Brain microvascular endothelial cell (primary cell): Measurements from ENCODE around the gene POLR1E.

Experiments used
- DNase-seq: peaks from one replicate; pipeline ENCODE4 v3.0.0-alpha.2; 2020
- H3K27ac ChIP-seq: fragments of 250-450 bp; sonication (Bioruptor Pico); 2 replicates; pipeline ENCODE4 v1.5.1; 2020; ENCODE audit warnings: mild to moderate bottlenecking, moderate library complexity
- H3K27me3 ChIP-seq: fragments of 250-450 bp; sonication (Bioruptor Pico); replicated peaks from 2 replicates; pipeline ENCODE4 v1.5.1; 2020; ENCODE audit warnings: mild to moderate bottlenecking
- H3K36me3 ChIP-seq: fragments of 250-450 bp; sonication (Bioruptor Pico); replicated peaks from 2 replicates; pipeline ENCODE4 v1.5.1; 2020; ENCODE audit warnings: mild to moderate bottlenecking
- H3K4me3 ChIP-seq: 2 replicates; pipeline ENCODE4 v1.5.1; 2011; ENCODE audit warnings: low read depth, mild to moderate bottlenecking, control low read depth, low read length, moderate library complexity
- CTCF ChIP-seq: IDR thresholded peaks from 2 replicates; pipeline ENCODE4 v1.5.1; 2011; ENCODE audit warnings: low read depth, mild to moderate bottlenecking, moderate library complexity, low read length, control low read depth, inconsistent platforms; ENCODE audit errors: missing control alignments
- in situ Hi-C: cut with HindIII; loops from 2 replicates; pipeline ENCODE4 v1.10.0; 2017; ENCODE audit warnings: low sequenced_read_pairs, low pct_ligation_motif_present

The POLR1E gene

DNA sequence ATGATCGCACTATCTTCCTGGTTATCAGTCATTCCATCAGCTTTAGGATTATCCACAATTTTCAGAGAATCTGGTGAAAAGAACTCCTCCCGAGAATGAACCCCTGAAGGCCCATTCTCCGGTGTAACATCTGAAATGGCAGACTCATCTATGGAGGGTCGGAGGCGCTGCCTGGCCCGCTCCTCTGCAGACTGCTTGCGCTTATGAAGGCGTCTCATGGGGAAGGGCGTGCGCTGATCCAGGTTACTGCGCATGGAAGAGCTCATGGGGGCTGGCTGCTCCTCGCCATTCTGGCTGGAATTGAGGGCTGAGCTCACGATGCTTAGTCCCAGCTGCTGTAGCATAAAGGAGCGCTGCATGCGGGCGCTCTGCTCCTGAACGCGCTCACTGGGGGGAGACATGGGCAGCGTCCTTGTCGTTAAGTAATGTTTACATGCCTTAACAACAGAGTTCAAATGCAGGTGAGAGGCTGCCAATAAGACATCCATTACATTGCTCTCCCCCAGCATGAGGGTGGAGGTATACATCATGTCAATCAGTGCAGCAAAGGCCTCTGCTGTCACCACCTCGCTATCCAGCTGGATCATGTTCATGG lies 43.9 kb upstream of the POLR1E start:
- no peak overlapping the region for H3K27ac ChIP-seq
- in situ Hi-C loops, result no loop called here
- no peaks in the 10 kb centered on the region for H3K27me3 ChIP-seq
- peaks cover 50% of the 10 kb centered on the region for H3K36me3 ChIP-seq
- no peak for TF ChIP-seq CTCF
- no peak for DNase-seq
- H3K4me3 ChIP-seq, result no peak overlapping the region

- no peak overlapping the region for H3K27ac ChIP-seq
- peaks cover 46% of the 10 kb centered on the region for H3K36me3 ChIP-seq
- DNase-seq, result no peak
- H3K4me3 ChIP-seq, result no peak overlapping the region
- no peaks in the 10 kb centered on the region for H3K27me3 ChIP-seq
- in situ Hi-C loops, result no loop called here
- TF ChIP-seq CTCF, result no peak
Measured at GRCh38 chr9:37442556-37442955, 43.2 kb upstream of the POLR1E start.

DNA sequence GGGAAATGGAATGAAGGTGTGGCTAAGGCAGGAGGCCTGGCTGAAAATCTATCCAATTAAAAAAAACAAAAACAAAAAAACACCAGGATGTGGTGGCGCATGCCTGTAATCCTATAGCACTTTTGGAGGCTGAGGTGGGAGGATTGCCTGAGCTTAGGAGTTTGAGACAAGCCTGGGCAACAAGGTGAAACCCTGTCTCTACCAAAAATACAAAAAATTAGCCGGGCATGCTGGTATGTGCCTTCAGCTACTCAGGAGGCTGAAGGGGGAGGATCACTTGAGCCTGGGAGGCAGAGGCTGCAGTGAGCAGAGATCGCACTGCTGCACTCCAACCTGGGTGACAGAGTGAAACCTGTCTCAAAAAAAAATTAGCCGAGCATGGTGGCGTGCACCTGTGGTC lies 42.2 kb upstream of the POLR1E start:
- TF ChIP-seq CTCF, result no peak
- in situ Hi-C loops, result no loop called here
- H3K36me3 ChIP-seq, result peaks cover 40% of the 10 kb centered on the region
- H3K27me3 ChIP-seq, result no peaks in the 10 kb centered on the region
- H3K27ac ChIP-seq, result no peak overlapping the region
- H3K4me3 ChIP-seq, result no peak overlapping the region
- DNase-seq, result no peak

DNA sequence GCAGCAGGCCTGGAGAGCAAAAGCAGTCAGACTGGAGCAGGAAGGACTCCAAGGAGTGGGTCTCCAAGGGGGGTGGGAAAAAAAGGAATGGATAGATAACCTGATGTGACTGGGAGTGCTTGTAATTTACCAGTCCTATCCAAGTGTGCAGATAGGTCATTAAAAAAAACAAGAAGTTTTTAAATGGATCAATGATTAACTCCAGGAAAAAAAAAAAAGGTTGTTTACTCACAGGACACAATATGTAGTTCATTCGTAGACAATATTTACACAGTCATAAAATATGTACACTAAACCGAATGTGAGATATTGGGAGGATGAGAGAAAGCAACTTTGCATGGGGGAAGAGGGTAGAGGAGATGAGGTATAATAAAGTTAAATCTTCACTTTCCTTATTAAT lies 40.9 kb upstream of the POLR1E start:
- Histone ChIP-seq H3K27ac (no peak overlapping the region), H3K36me3 (peaks cover 27% of the 10 kb centered on the region), H3K4me3 (no peak overlapping the region), H3K27me3 (no peaks in the 10 kb centered on the region)
- no peak for TF ChIP-seq CTCF
- in situ Hi-C loops, result no loop called here
- DNase-seq, result no peak

DNA sequence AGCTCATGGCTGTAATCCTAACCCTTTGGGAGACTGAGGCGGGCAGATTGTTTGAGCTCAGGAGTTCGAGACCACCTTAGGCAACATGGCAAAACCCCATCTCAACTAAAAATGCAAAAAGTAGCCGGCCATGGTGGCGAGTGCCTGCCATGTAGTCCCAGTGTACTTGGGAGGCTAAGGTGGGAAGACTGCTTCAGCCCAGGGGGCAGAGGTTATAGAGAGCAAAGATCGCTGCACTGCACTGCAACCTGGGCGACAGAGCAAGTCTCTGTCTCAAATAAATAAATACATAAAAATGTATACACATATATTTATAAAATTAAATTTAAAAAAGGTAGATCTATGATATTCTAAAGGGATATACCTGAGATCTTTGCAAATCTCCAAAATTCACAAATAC lies 39.9 kb upstream of the POLR1E start:
- Histone ChIP-seq H3K36me3 (peaks cover 19% of the 10 kb centered on the region), H3K27me3 (no peaks in the 10 kb centered on the region), H3K27ac (no peak overlapping the region), H3K4me3 (no peak overlapping the region)
- no peak for DNase-seq
- in situ Hi-C loops, result no loop called here
- TF ChIP-seq CTCF, result no peak

DNA sequence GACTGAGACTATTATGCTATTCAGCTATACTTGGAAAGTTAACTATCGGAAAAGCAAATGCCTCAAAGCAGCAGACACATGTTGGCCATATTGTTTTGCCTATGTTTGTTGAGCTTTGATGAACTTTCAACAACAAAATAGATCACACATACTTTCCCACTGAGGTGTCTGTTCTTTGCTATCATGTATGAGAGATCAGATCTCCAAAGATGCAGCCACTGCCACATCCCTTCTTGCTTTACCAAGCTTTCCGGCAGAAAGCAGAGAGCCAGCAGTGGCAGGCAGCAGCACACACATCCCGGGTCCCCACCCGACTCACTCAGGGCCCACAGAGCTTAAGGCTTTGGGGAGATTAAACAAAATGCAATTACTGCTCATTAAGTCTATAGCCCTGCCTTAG lies 39.3 kb upstream of the POLR1E start:
- Histone ChIP-seq H3K27ac (no peak overlapping the region), H3K36me3 (peaks cover 13% of the 10 kb centered on the region), H3K4me3 (no peak overlapping the region), H3K27me3 (no peaks in the 10 kb centered on the region)
- in situ Hi-C loops, result no loop called here
- no peak for DNase-seq
- TF ChIP-seq CTCF, result no peak
